Subcutaneous adipose tissue (tissue), 4 donors: Measurements from ENCODE around the gene SMG1. TPM values are rescaled to one million over a fixed set of nuclear protein-coding genes. Genes with fewer than 3 reads are reported as not detected.
"Not testable (repeated sequence)": the region's sequence is repeated elsewhere in the genome, so short reads cannot be mapped to it uniquely, and the experiment has no call there.

Experiments used
- CTCF ChIP-seq: fragments of 450-650 bp; IDR thresholded peaks from one replicate; pipeline ENCODE4 v1.5.1; 2016; ENCODE audit warnings: low read depth, mild to moderate bottlenecking, control low read depth, antibody characterized with exemption, moderate library complexity
- total RNA-seq, 4 donors: library from RNA; depleted of rRNA; stranded (reverse); fragments of >200 nt; gene quantifications; one replicate each; pipeline ENCODE4 v1.1.0, GENCODE V29; 2016

The SMG1 gene
- total RNA-seq, result 100 to 1,000 TPM; 109 to 128 (median 117) TPM

GRCh38 chr16:18925986-18926865 lies at the start of gene SMG1:
SMG1 (minus strand) TSS chr16:18926408; CDS start chr16:18926041, 367 bp downstream.
- not testable (repeated sequence) for TF ChIP-seq CTCF

DNA sequence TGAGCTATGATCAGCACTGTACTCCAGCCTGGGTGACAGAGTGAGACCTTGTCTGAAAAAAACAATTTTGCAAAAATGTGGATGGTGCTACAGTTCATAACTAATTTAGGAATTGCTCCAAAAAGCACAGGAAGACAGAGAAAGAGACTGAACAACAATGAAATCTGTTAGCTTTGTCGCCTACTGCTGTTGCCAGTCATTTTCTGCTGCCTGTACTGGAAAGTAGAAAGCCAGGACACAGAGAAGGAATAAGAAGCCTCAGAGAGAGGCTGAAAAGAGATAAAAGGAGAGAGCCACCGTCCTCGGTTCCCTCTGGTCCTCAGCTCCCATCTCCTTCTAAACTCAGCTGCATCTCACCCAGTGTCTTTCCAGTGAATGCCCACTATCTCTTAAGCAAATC lies 48.9 kb upstream of the SMG1 start:
- no peak for TF ChIP-seq CTCF

DNA sequence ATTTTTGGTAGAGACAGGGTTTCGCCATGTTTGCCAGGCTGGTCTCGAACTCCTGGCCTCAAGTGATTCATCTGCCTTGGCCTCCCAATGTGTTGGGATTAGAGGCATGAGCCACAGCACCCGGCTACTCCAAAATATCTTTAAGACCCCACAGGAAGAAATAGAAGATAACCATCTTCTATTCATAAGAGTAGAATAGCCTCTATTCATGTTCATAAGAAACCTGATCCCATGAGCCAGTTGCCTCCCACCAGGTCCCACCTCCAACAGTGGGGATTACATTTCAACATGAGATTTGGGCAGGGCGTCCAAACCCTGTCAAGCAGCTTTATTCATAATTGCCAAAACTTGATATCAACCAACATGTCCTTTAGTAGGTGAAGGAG lies 43.6 kb upstream of the SMG1 start:
- TF ChIP-seq CTCF, result no peak

DNA sequence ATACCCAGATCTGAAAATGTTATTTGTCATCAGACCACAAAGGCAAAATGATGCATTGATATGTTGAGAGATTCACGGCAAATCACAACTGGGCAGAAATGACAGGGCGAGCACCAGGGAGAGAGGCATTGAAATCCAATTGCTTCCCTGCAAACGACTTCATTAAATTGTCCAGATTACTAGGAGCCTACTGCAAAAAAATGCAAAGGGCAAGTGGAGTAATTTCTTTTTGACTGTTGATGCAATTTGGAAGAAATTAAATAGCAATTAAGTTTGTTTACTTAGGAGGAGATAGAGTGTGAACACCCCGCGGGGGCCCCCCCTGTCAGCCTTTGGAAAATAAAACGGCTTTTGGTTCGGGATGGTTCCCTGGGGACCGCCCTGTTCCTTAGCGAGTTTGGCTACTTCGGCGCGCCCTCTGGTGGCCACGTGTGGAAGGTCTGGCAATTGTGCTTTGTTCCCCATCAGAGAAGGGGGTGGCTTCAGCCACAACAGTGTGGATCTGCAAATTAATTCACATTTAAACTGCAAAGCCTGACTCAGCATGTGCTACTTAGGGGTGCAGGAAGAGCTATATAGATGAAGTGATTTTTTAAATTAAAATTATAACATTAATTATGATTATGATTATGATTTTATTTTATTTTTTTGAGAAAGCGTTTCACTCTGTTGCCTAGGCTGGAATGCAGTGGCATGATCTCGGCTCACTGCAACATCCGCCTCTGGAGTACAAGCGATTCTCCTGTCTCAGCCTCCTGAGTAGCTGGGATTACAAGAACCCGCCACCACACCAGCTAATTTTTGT lies 43.0 kb upstream of the SMG1 start:
- TF ChIP-seq CTCF, result no peak

- TF ChIP-seq CTCF, result no peak
Measured at GRCh38 chr16:18966791-18967190, 40.6 kb upstream of the SMG1 start.

DNA sequence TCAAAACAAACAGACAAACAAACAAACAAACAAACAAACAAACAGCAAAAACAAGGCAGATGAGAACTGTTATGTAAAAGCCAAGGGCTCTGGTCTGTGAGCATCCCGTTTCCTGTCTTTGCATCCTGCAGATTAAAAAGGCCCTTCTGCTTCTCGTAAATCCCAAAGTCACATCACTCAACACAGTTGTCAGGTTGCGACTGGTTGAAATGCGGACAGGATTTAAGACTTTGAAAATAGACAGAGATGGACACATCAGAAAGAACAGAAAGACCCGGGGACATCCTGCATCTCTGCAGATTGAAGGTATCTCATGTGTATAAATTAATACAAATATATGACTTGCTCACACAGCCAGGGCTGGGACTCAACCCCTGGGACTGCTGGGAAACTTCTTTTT lies 39.3 kb upstream of the SMG1 start:
- no peak for TF ChIP-seq CTCF

DNA sequence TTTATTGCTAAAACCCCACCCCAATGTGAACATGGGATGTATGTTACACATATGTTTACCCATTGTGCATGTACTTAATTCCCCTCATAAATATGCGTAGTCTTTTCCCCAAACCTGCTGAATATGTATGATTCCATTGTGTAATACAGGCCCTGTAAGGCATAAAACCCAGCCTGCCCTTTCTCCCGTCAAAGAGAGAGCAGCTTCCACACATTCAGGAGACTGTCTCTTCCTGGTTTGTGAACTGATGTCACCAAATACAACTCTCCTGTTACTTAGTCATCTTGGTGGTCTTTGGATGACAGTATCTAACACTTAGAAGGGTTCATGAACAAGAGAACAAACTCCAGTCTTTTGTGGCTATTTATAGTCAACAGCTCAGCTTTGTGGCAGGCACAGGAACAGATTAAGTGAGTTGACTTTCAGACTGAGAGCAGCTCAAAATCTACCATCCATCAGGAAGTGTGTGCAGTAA lies 32.9 kb upstream of the SMG1 start:
- no peak for TF ChIP-seq CTCF
